D721Med (cell line): ENCODE data around the gene BACH2.

ENCODE experiments used
- DNase-seq: peaks from one replicate; pipeline ENCODE4 v3.0.0; 2011; ENCODE audit warnings: low spot score; ENCODE audit not compliant: insufficient read length
- FAIRE-seq: peaks from 2 replicates; lab custom pipeline; 2011; peaks lifted over from hg19 to GRCh38; lab: Jason Lieb, UNC
- CTCF ChIP-seq: IDR thresholded peaks from 2 replicates; pipeline ENCODE4 v1.5.1; 2012; ENCODE audit warnings: mild to moderate bottlenecking, control low read depth; ENCODE audit not compliant: insufficient read depth; ENCODE audit errors: missing control alignments

Gene BACH2

GRCh38 chr6:90159452-90159851 is 137.2 kb downstream of the BACH2 start:
- DNase-seq = no peak
- FAIRE-seq = no peak
- TF ChIP-seq CTCF = no peak

GRCh38 chr6:90158936-90159335 is 137.7 kb downstream of the BACH2 start:
- DNase-seq (no peak), FAIRE-seq (no peak)
- TF ChIP-seq CTCF = no peak

GRCh38 chr6:90157441-90157840 is 139.2 kb downstream of the BACH2 start:
- TF ChIP-seq CTCF = no peak
- FAIRE-seq (no peak), DNase-seq (no peak)

- no peak for TF ChIP-seq CTCF
- FAIRE-seq (no peak), DNase-seq (no peak)
These were observed 139.8 kb downstream of the BACH2 start for GRCh38 chr6:90156861-90157260.

GRCh38 chr6:90154755-90155470 is 141.7 kb downstream of the BACH2 start:
- no peak for FAIRE-seq
- no peak for TF ChIP-seq CTCF
- DNase-seq = no peak

GRCh38 chr6:90151576-90152422 is 144.8 kb downstream of the BACH2 start:
- DNase-seq (no peak), FAIRE-seq (no peak)

More at GRCh38 chr6:90151576-90152422, 144.8 kb downstream of the BACH2 start:
- no peak for TF ChIP-seq CTCF
